Fibroblast of villous mesenchyme (primary cell): ENCODE results near the gene CHI3L1. TPM values are rescaled to one million over a fixed set of nuclear protein-coding genes. Genes with fewer than 3 reads are reported as not detected.

Source experiments
- DNase-seq: peaks from one replicate; pipeline ENCODE4 v3.0.0-alpha.2; 2010; ENCODE audit warnings: low read depth
- H3K4me3 ChIP-seq: 2 replicates; pipeline ENCODE4 v1.5.1; 2011; ENCODE audit warnings: low read depth, mild to moderate bottlenecking, low read length
- CTCF ChIP-seq: IDR thresholded peaks from 2 replicates; pipeline ENCODE4 v1.5.1; 2012; ENCODE audit warnings: low read depth, mild to moderate bottlenecking, low read length; ENCODE audit not compliant: insufficient read depth
- total RNA-seq: library from RNA; depleted of rRNA; stranded (reverse); fragments of >200 nt; gene quantifications from 2 replicates; pipeline ENCODE4 v1.2.3, GENCODE V29; 2012

CHI3L1 gene
- total RNA-seq, 1 donor, result 136 TPM

DNA sequence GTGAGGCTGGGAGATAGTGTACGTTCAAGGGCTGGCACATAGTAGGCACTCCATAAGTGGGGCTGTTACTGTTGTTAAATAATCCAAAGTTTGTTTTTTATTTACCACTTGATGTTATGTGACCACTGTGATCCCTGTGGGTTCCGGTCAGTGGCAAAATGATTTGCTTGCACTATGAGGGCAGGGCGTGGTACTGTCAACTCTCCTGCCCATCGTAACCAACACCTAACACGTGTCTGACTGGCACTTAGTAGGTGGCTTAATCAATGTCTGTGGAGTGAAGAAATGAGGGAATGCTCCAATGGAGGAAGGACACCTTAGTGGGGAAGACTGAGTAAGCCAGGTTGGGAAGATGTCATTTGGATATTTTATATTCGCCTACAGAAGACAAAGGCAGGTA, 44.4 kb downstream of the CHI3L1 start:
- TF ChIP-seq CTCF, result no peak
- H3K4me3 ChIP-seq, result no peak overlapping the region
- DNase-seq, result no peak

DNA sequence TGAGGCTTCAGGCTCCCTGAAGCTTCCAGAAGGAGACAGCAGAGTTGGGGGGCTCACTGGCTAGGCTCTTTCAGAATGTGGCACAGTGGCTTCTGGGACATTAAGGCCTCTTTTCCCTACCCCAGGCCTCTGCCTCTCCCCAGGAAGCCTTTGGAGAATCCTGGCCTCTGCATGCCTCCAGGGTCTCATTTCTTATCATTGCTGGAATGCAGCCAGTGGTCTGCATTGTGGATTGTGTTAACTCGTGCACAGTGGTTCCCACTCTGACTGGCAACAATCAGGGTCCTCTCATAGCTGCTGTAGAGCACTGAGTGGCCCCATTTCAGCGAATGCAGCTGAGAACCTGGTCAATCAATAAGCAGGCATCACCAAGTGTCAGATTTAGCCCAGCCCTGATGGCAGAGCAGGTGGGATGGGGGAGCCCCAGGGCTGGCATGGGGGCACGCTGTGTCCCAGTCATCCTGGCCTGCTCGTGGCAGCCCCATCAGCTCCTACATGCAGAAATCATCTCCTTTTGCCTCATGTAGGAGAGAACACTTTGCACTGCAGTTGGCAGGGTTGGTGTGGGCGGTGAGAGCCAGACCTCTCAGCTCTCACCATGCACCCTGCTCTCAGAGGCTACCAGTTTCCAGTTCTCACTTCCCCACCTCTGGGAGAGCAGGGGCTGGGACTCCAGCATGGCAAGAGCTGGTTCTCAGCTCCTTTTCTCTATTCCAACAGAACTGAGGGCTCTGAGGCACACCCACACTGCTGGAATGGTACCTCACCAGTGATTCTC, 45.6 kb downstream of the CHI3L1 start:
- no peak for DNase-seq
- TF ChIP-seq CTCF, result no peak
- no peak overlapping the region for H3K4me3 ChIP-seq

DNA sequence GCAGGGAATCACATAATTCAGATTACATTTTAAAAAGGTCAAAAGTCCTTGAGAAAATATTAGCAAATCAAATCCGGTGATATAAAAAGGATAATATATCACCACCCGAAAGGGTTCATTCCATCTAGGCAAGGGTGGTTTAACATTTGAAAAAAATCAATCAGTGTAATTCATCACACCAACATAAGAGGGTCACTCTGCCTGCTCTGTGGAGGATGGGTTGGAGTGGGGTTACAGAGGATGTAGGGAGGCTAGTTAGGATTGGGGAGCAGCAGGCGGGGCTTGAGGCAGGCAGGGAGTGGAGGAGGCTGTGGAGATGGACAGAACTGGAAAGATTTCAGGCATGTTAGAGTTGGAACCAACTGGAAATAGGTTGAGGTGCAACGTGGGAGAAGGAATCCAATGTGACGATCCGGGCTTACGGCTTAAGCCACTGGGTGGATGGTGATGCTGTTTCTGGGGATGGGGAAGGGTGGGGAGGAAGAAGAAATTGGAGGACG, 46.5 kb downstream of the CHI3L1 start:
- no peak overlapping the region for H3K4me3 ChIP-seq
- TF ChIP-seq CTCF, result no peak
- DNase-seq, result no peak

DNA sequence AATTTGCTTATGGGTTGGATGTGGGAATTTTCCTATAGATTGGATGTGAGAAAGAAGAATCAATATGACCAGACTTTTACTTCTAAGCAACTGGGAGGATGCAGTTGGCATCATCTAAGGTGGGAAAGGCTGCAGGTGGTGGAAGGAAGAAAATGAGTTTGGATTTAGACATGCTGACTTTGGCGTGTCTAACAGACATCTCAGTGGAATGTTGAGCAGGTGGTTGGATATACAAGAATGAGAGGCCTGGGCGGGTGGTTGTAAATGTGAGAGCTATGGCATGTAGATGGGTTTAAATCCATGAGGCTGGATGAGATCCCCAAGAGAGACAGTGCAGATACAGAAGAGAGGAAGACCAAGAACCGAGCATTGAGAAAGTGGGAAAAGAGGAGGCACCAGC, 48.4 kb downstream of the CHI3L1 start:
- no peak for TF ChIP-seq CTCF
- DNase-seq, result no peak
- no peak overlapping the region for H3K4me3 ChIP-seq

DNA sequence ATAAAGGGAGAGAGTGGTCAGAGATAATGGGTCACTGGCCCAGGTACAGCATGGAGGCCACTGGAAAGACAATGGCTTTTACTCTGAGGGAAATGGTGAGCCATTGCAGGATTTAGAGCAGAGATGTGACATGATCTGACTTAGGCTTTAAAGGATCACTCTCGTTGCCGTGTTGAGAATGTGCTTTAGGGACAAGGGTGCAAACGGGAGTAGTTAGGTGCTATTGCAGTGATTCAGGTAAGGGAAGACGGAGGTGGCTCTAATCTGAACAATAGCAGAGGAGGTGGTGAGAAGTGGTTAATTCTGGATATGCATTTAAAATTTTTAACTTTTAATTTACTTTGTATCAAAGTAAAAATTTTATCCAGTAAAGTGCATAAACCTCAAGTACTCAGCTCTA, 49.2 kb downstream of the CHI3L1 start:
- no peak for DNase-seq
- H3K4me3 ChIP-seq, result no peak overlapping the region
- no peak for TF ChIP-seq CTCF

GRCh38 chr1:203136409-203137042, 50.0 kb downstream of the CHI3L1 start:
- H3K4me3 ChIP-seq, result no peak overlapping the region
- no peak for TF ChIP-seq CTCF
- no peak for DNase-seq
